CD4-positive, alpha-beta T cell treated with Interleukin-17A for 4 hours (primary cell): ENCODE results near the gene AQP5.
"Not testable (repeated sequence)": the region's sequence is repeated elsewhere in the genome, so short reads cannot be mapped to it uniquely, and the experiment has no call there.

Experiments used
- DNase-seq: peaks from one replicate; pipeline ENCODE4 v3.0.0-alpha.2; 2020; ENCODE audit warnings: mixed read lengths

The AQP5 gene

DNA sequence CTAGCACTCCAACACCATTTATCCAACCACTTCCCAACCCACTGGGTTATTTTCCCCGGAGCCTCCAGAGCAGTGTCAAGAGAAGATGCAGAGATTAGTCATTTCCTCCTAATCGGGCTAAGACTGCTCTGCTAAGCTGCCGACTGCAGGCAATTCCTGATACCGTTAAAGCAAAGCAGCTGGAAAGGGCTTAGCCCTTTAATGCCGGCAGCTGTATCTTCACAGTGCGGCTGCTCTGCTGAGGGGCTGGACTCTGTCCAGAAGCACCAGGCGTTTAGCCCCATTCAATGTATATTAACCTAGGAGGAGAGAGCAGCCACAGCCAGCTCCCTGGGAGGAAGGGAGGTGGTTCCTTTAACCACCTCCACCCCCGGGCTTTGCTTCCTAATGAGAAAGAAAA, 22.2 kb downstream of the AQP5 start:
- no peak for DNase-seq

DNA sequence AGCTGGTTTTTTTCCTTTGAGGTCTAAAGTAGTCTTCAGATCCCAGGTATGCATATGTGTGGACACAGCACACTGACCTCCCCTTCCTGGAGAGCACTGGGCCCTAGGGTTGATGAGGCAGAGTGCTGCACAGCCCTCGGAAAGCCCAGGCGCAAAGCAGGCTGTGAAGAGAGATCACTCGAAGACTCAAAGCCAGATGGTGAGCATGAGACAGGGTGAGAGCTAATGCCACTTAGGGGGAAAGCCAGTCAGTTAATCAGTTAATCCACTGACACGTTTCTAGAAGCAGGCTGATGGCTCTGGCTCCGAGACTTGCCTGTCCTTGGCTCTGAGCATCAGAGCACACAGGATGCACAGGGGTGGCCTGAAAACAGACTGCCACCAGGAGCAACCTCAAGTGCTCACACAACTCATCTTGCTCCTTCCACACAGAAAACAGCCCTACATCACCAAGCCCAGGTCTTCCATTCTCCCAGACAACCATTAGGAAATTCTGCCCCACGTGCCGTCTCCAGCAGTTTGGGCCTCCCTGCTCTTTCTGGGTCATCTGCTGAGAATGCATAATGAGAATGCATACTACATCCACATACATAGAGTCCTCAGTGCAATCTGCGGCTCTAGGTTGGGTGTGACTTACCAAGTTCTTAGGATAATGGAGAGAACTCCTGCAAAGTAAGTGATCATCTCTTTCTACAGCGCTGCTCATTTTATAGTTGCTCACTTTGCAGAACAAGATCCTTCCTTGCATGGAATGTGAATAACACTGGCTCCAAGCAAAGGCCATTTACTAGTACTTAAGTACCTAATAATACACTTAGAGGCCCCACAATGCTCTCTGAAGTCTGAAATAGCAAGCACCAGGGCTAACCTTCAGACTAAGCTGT, 23.0 kb downstream of the AQP5 start:
- DNase-seq: no peak

DNA sequence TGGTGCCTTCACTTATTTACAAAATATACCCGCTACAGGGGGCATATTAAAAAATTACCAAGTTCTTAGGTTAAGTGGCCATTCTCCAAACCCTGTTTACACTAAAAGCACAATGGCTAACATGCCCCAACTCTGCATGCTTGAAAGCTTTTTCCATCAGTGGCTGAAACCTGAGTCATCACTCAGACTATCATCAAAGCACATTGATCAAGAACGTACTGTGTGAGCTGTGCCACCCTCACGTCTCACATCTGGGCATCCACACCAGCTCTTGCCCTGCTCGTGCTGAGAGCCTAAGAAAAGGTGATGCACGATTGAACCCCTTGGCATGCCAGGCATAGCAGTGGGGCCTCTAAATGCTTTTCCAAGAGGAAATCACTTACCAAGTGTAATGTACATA, 24.3 kb downstream of the AQP5 start:
- no peak for DNase-seq

DNA sequence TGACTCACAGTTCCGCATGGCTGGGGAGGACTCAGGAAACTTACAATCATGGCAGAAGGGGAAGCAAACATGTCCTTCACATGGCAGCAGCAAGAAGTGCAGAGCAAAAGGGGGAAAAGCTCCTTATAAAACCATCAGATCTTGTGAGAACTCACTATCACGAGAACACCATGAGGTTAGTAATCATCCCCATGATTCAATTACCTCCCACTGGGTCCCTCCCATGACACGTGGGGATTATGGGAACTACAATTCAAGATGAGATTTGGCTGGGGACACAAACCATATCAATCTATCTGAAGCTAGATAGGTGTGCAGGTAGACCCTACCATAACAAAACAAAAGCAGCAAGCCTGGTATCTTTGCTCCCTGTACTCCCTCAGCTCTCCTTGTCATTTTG, 24.8 kb downstream of the AQP5 start:
- not testable (repeated sequence) for DNase-seq

DNA sequence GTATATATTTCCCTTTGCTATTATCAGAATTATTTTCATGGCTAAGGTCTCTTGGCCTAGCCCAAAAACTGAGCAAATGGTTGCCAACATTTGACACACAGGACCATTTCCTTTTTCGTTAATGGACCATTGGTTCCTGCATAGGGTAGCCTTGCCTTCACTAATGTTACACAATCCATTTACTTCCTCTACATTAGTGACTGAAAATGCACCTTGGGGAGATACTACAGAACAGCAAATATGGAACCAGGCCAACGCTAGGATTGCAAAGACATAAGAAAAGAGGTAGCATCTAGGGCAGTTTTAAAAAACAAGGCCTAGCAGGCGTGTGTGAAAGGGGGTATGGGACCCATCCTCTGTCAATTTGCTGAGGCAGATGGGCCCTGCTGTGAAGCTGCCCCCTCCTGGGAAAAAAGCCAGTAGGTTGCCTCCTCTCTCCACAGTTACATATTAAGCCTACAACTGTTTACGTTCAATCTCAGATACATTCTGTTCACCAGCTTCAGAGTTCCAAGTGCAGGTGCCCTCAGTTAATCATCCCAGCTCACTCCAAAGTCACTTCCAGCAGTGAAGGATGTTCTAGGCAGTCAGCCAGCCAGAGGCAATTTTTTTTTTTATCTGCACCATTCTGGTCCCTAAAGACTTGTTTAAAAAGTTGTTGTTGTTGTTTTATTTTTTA, 26.1 kb downstream of the AQP5 start:
- DNase-seq: no peak

DNA sequence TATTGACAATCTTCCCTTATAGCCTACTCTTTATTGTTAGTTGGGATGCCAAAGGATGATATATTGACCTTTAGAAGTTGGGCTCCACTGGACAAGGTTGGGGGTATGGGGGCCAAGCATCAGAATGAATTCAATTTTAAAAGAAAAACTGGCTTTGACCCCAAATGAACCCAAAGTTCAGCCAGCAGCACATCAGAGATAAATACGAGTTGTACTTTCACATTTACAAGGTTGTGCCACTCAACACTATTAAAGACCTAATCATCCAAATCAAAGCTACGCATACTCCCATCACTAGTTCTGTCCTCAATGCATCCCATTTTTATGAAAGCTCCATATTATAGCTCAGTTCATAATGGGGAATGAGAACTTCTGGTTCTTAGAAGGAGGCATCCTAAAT, 27.7 kb downstream of the AQP5 start:
- DNase-seq: not testable (repeated sequence)

DNA sequence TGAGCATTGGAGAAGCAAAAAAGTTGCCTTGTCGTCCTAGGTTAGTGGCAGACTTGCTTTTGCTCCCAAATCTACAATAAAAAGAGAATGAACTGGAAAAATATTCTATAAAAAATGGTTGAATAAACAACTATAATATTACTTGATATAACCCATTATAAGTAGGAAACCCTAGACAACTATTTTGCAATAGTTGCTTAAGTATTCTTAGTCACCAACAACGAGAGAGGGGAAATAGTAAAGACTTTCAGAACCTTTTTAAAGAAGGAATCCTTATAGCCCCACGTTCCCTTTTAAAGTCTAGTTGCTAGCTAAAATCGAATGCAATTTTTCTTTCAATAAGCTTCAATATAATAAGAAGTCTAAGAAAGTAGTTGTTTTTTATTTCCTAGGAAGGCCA, 28.6 kb downstream of the AQP5 start:
- DNase-seq: no peak

DNA sequence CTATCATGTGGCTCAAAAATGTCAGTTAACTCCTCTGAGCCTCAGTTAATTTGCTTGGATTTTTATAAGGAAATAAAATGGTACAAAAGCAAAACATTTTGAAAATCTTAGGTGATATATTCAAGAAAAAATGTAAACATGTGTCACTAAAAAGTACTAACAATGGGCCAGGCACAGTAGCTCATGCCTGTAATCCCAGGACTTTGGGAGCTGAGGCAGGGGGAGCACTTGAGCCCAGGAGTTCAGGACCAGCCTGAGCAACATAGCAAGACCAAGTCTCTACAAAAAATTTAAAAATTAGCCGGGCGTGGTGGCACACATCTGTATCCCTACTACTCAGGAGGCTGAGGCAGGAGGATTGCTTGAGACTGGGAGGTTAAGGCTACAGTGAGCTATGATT, 36.8 kb downstream of the AQP5 start:
- no peak for DNase-seq

DNA sequence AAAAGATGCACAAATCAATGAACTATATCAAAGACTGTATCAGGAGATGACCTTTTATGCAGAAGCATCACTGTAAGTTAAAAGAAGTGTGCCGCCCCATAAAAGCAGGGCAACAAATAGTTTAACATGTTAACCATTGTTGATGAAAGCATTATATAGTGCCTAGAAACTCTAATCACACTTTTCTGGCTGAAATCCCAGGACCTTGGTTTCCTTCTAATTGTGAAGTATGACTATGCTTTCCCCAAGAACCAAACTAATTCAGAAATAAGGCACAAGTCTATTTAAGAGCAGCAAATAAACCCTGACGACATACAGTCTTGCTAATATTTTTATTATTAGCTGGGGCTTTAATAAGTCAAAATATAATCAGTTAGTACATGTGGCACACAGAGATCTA, 41.9 kb downstream of the AQP5 start:
- no peak for DNase-seq

DNA sequence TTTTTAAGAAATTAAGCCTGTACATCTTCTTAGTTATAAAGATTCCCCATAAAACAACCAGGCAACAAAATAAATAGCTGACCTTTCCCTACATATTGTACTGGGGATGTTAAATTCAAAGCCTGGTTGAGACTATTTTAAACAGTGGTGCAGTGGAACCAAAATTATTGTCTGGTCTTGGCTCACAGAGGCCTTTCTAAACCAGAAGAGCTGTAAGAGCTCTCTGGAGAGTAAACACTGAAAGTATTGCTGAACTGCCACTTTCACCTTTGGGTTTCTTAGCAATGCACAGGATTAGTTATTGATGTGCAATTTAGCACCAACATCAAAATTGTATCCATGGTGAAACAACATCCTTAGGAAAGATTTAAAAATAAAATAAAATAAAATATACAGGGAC, 43.0 kb downstream of the AQP5 start:
- no peak for DNase-seq

DNA sequence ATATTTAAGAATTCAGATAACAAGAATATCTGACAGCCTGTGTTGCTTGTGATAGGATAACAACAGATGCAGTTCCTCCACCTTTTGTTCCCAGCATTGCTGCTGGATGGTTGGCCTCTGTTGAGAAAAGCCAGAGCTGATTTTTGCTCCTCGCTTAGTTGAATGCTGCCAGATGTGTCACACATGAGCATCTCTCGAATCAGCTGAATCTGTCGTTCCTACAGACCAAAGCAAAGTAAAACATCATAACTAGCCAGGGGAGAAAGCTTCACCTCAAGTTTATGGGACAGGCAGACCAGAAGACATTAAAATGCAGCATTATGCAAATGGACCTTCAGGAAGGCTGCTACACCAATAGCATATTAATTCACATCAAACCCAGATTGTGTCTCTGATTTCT, 43.5 kb downstream of the AQP5 start:
- no peak for DNase-seq

DNA sequence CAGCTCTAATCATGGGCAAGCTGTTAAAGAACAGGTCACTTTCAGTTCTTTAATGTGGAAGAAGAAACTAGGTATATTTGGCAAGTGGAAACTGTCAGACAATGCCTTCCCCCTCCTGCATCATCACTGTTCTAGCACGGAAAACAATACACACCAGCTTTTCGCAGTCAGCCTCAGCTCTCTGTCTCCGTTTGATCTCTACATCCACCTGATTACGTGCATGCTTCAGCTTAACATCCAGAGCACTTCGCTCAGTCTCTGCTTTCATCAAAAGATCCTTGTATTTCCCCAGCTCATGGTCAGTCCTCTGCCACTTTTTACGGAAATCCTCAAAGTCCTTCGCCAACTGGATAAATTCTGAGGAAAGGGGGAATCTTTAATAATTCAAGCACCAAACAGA, 44.6 kb downstream of the AQP5 start:
- DNase-seq: no peak

DNA sequence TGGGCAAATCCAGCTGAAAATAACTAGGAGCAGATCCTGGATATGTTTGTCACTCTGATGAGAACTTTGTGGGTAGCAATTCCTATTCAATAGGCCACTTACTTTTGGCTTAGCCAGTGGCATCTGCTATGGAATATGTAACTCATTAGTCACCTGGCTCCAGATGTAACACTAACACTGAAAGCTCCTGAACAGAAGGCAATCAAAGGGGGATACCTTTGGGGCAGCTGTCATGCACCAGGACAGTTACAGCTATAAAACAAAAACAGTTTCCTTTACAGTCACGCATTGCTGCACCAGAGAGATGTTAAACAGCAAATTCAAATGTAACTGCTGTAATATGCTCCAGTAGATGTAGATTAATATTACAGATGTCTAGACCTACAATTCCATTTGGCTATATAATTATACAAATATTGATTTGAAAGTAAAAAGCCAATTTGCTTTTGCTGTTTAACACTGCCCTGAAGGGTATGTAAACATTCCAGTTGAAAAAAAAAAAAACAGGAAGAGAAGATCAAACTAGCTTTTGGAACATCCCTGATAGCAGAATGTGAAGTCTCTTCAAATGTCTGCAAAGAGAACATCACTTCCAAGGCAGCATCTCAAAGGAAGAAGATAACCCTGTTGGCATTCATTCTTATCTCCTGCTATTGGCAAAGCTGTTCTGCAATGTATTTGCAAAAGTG, 45.2 kb downstream of the AQP5 start:
- DNase-seq: no peak

DNA sequence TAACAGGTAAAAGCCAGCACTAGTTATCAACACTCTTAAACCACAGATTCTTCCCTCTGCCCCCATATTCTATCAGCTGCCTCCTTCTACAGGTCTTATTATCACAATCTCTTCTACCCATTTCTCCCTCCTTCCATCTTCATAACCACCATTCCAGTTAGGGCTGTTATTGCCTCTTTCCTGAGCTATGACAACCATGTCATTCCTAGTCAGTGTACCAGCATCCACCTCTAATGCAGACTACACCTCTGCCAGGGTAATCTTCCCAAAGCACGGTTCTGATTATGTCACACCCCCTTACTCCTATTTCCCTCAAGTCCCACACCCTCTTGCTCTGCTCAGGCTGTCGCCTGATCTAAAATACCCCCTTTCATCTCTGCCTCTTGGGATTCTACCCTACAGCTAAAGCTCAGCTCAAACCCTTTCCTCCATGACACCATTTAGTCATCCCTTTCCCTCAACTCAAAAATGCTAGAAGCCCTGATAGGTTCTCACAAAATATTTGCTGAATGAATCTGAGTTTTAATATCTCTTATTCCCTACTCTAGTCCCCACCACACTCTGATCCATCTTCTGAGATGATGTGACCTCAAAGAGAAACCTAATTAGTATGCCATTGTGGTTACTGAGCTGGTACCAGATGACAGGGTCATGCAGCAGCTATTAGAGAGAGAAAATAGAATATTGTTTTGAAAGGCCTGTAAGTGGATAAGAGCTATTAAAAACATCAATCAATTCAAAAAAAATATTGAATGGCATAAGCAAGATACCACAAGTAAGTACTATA, 51.9 kb downstream of the AQP5 start:
- DNase-seq: no peak

DNA sequence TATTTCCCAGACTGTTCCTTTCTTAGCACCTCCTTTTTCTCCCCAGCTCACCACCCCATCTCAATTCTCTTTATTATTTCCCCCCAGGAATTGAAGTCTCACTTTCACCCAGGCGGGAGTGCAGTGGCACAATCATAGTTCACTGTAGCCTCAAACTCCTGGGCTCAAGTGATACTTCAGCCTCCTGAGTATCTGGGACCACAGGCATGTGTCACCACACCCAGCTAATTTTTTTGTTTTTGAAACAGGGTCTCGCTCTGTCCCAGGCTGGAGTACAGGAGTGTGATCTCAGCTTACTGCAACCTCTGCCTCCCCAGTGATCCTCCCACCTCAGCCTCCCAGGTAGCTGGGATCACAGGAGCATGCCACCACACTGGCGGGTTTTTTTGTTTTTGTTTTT, 52.7 kb downstream of the AQP5 start:
- DNase-seq: no peak
